ENCODE measurements around the gene WDR55. TPM values are rescaled to one million over a fixed set of nuclear protein-coding genes. Genes with fewer than 3 reads are reported as not detected.
"Not testable (repeated sequence)": the region's sequence is repeated elsewhere in the genome, so short reads cannot be mapped to it uniquely, and the experiment has no call there.

The WDR55 gene
- total RNA-seq, 1 donor from 2014 or later = 10.1 TPM

GRCh38 chr5:140718266-140718592 is 53.5 kb downstream of the WDR55 start:
- no peaks in the 10 kb centered on the region for H3K4me1 ChIP-seq
- H3K36me3 ChIP-seq = no peaks in the 10 kb centered on the region
- intact Hi-C loops (cut with DNase I) = loop anchor here (10.0 kb wide), 2 partner anchors 343 to 607 kb away; partner anchors contain the start of gene TAF7
- no peak for TF ChIP-seq CTCF (IDR thresholded peaks at IDR 0.05)
- no peak for DNase-seq (ENCODE audit: low spot score in 2 of 2)
- no peak overlapping the region for H3K4me3 ChIP-seq
- no peaks in the 10 kb centered on the region for H3K27me3 ChIP-seq
- H3K9me3 ChIP-seq = no peaks in the 10 kb centered on the region
- no peak overlapping the region for H3K27ac ChIP-seq

GRCh38 chr5:140720738-140721137 is 56.0 kb downstream of the WDR55 start:
- intact Hi-C loops (cut with DNase I); DNase-seq (ENCODE audit: low spot score in 2 of 2); H3K9me3 ChIP-seq; H3K4me1 ChIP-seq; H3K36me3 ChIP-seq; H3K27ac ChIP-seq; H3K4me3 ChIP-seq; H3K27me3 ChIP-seq: not testable (repeated sequence)

GRCh38 chr5:140721395-140721794 is 56.7 kb downstream of the WDR55 start:
- H3K9me3 ChIP-seq; H3K27me3 ChIP-seq; H3K36me3 ChIP-seq; intact Hi-C loops (cut with DNase I); DNase-seq (ENCODE audit: low spot score in 2 of 2); H3K27ac ChIP-seq; H3K4me1 ChIP-seq; H3K4me3 ChIP-seq: not testable (repeated sequence)

Other genes with a start within 250 kb of the WDR55 start
- 4.0 TPM for gene EIF4EBP3, start 117.2 kb upstream of the WDR55 start, total RNA-seq
- 47.3 TPM for gene SRA1, start 107.4 kb upstream of the WDR55 start, total RNA-seq
- gene APBB3, start 100.3 kb upstream of the WDR55 start, total RNA-seq = 47.3 TPM
- gene SLC35A4, start 100.1 kb upstream of the WDR55 start, total RNA-seq = 46.2 TPM
- gene CD14, start 31.7 kb upstream of the WDR55 start, total RNA-seq = 122 TPM
- 87.7 TPM for gene TMCO6, start 25.5 kb upstream of the WDR55 start, total RNA-seq
- gene NDUFA2, start 17.3 kb upstream of the WDR55 start, total RNA-seq = 122 TPM
- gene IK, start 17.1 kb upstream of the WDR55 start, total RNA-seq = 130 TPM
- 3.5 TPM for gene DND1, start 8.7 kb downstream of the WDR55 start, total RNA-seq
- gene HARS1, start 26.5 kb downstream of the WDR55 start, total RNA-seq = 68.6 TPM
- gene HARS2, start 26.6 kb downstream of the WDR55 start, total RNA-seq = 10.7 TPM
- gene ZMAT2, start 35.5 kb downstream of the WDR55 start, total RNA-seq = 15.5 TPM
- not detected for gene PCDHA1, start 121.2 kb downstream of the WDR55 start, total RNA-seq
- gene PCDHA2, start 129.9 kb downstream of the WDR55 start, total RNA-seq = not detected
- not detected for gene PCDHA3, start 136.2 kb downstream of the WDR55 start, total RNA-seq
- gene PCDHA4, start 142.2 kb downstream of the WDR55 start, total RNA-seq = not detected
- not detected for gene PCDHA5, start 156.7 kb downstream of the WDR55 start, total RNA-seq
- not detected for gene PCDHA6, start 163.1 kb downstream of the WDR55 start, total RNA-seq
- not detected for gene PCDHA7, start 169.4 kb downstream of the WDR55 start, total RNA-seq
- gene PCDHA8, start 176.3 kb downstream of the WDR55 start, total RNA-seq = not detected
- gene PCDHA9, start 183.5 kb downstream of the WDR55 start, total RNA-seq = not detected
- gene PCDHA10, start 191.0 kb downstream of the WDR55 start, total RNA-seq = 2.0 TPM
- not detected for gene PCDHA11, start 204.1 kb downstream of the WDR55 start, total RNA-seq
- not detected for gene PCDHA12, start 210.4 kb downstream of the WDR55 start, total RNA-seq
- 0.21 TPM for gene PCDHA13, start 217.2 kb downstream of the WDR55 start, total RNA-seq